K562 (cell line): ENCODE results near the gene TBXAS1.

Experiments used
- CREB1 ChIP-seq, 2 experiments: sonication (generic) in 1 of 2; formaldehyde crosslinking in 1 of 2; IDR thresholded peaks; 2 replicates each; pipeline versions ENCODE4 v1.6.1 to v1.8.0; 2012 to 2022; ENCODE audit warnings: inconsistent platforms in 1 of 2, mild to moderate bottlenecking in 1 of 2, missing genetic modification reagents in 1 of 2, moderate library complexity in 1 of 2
- FOSL1 ChIP-seq: fragments of 200-800 bp; sonication (Bioruptor generic); conservative IDR thresholded peaks from 2 replicates; pipeline ENCODE4 v1.6.1; 2016; ENCODE audit warnings: missing genetic modification characterization, missing compliant biosample characterization
- POLR2AphosphoS2 ChIP-seq: IDR thresholded peaks from 2 replicates; pipeline ENCODE4 v1.6.1; 2012; ENCODE audit warnings: low read length, improper control_type of control experiment
- TCF7 ChIP-seq: sonication (generic); IDR thresholded peaks from 2 replicates; pipeline ENCODE4 v1.6.1; 2016; ENCODE audit warnings: antibody characterized with exemption, borderline replicate concordance
- TF ChIP-seq, protein P1 (sequence below): sonication (generic); formaldehyde crosslinking; IDR thresholded peaks from 2 replicates; pipeline ENCODE4 v1.8.0; 2022; ENCODE audit warnings: mild to moderate bottlenecking, missing genetic modification reagents
- TF ChIP-seq, protein P2 (sequence below), 3 experiments: IDR thresholded peaks in 2 of 3; conservative IDR thresholded peaks in 1 of 3; 2 replicates each; pipeline ENCODE4 v1.5.1; 2011 to 2012; ENCODE audit warnings: low read length in 3 of 3, mild to moderate bottlenecking in 3 of 3, control low read depth in 2 of 3, improper control_type of control experiment in 1 of 3, inconsistent platforms in 1 of 3, low read depth in 1 of 3, mixed read lengths in 1 of 3, moderate library complexity in 1 of 3; ENCODE audit not compliant: insufficient read depth in 2 of 3
- TF ChIP-seq, protein P3 (sequence below): sonication (generic); formaldehyde crosslinking; IDR thresholded peaks from 2 replicates; pipeline ENCODE4 v1.8.1; 2023; ENCODE audit warnings: mild to moderate bottlenecking, missing genetic modification reagents
- TF ChIP-seq, protein P4 (sequence below): sonication (generic); formaldehyde crosslinking; IDR thresholded peaks from 2 replicates; pipeline ENCODE4 v1.8.1; 2023; ENCODE audit warnings: mild to moderate bottlenecking, missing genetic modification reagents, moderate library complexity

DNA sequence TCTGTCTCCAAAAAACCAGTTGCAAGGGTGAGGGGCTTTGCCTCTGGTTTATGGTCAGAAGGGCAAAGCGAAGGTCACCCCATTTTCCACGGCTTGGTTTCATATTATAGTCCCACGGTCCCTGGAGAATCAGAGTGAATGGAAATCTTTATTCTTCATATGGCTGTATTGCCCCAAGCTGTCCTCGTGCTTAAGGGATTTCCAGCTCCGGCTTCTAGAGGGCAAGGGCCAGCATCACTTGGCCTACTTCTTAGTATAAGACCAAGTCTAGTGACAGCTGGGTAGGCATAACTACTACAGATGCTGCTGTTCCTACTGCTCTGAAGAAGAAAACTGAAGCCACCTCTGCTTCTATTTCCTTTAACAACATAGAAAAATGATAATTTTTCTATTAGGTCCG is 170.5 kb downstream of the TBXAS1 start:
- TF ChIP-seq, protein P1, sequence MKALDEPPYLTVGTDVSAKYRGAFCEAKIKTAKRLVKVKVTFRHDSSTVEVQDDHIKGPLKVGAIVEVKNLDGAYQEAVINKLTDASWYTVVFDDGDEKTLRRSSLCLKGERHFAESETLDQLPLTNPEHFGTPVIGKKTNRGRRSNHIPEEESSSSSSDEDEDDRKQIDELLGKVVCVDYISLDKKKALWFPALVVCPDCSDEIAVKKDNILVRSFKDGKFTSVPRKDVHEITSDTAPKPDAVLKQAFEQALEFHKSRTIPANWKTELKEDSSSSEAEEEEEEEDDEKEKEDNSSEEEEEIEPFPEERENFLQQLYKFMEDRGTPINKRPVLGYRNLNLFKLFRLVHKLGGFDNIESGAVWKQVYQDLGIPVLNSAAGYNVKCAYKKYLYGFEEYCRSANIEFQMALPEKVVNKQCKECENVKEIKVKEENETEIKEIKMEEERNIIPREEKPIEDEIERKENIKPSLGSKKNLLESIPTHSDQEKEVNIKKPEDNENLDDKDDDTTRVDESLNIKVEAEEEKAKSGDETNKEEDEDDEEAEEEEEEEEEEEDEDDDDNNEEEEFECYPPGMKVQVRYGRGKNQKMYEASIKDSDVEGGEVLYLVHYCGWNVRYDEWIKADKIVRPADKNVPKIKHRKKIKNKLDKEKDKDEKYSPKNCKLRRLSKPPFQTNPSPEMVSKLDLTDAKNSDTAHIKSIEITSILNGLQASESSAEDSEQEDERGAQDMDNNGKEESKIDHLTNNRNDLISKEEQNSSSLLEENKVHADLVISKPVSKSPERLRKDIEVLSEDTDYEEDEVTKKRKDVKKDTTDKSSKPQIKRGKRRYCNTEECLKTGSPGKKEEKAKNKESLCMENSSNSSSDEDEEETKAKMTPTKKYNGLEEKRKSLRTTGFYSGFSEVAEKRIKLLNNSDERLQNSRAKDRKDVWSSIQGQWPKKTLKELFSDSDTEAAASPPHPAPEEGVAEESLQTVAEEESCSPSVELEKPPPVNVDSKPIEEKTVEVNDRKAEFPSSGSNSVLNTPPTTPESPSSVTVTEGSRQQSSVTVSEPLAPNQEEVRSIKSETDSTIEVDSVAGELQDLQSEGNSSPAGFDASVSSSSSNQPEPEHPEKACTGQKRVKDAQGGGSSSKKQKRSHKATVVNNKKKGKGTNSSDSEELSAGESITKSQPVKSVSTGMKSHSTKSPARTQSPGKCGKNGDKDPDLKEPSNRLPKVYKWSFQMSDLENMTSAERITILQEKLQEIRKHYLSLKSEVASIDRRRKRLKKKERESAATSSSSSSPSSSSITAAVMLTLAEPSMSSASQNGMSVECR (CRISPR knock-in tag), result no peak
- TF ChIP-seq, protein P2, sequence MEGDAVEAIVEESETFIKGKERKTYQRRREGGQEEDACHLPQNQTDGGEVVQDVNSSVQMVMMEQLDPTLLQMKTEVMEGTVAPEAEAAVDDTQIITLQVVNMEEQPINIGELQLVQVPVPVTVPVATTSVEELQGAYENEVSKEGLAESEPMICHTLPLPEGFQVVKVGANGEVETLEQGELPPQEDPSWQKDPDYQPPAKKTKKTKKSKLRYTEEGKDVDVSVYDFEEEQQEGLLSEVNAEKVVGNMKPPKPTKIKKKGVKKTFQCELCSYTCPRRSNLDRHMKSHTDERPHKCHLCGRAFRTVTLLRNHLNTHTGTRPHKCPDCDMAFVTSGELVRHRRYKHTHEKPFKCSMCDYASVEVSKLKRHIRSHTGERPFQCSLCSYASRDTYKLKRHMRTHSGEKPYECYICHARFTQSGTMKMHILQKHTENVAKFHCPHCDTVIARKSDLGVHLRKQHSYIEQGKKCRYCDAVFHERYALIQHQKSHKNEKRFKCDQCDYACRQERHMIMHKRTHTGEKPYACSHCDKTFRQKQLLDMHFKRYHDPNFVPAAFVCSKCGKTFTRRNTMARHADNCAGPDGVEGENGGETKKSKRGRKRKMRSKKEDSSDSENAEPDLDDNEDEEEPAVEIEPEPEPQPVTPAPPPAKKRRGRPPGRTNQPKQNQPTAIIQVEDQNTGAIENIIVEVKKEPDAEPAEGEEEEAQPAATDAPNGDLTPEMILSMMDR (IDR thresholded peaks at IDR 0.05 in 2 of 3, conservative IDR thresholded peaks at IDR 0.05 in 1 of 3; ENCODE audit: insufficient read depth in 2 of 3, low read depth in 1 of 3, low read length in 3 of 3), result no peak
- TF ChIP-seq, protein P3, sequence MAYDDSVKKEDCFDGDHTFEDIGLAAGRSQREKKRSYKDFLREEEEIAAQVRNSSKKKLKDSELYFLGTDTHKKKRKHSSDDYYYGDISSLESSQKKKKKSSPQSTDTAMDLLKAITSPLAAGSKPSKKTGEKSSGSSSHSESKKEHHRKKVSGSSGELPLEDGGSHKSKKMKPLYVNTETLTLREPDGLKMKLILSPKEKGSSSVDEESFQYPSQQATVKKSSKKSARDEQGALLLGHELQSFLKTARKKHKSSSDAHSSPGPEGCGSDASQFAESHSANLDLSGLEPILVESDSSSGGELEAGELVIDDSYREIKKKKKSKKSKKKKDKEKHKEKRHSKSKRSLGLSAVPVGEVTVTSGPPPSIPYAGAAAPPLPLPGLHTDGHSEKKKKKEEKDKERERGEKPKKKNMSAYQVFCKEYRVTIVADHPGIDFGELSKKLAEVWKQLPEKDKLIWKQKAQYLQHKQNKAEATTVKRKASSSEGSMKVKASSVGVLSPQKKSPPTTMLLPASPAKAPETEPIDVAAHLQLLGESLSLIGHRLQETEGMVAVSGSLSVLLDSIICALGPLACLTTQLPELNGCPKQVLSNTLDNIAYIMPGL (CRISPR knock-in tag), result no peak
- no peak for TF ChIP-seq FOSL1 (tag)
- TF ChIP-seq, protein P4, sequence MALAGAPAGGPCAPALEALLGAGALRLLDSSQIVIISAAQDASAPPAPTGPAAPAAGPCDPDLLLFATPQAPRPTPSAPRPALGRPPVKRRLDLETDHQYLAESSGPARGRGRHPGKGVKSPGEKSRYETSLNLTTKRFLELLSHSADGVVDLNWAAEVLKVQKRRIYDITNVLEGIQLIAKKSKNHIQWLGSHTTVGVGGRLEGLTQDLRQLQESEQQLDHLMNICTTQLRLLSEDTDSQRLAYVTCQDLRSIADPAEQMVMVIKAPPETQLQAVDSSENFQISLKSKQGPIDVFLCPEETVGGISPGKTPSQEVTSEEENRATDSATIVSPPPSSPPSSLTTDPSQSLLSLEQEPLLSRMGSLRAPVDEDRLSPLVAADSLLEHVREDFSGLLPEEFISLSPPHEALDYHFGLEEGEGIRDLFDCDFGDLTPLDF (CRISPR knock-in tag), result no peak
- TF ChIP-seq CREB1 (IDR thresholded peaks at IDR 0.05), result no peak
- no peak for TF ChIP-seq CREB1 (CRISPR knock-in tag; IDR thresholded peaks at IDR 0.05)
- TF ChIP-seq TCF7, result no peak
- no peak for TF ChIP-seq POLR2AphosphoS2
